Measurements from ENCODE around the gene ABHD16B. TPM values are rescaled to one million over a fixed set of nuclear protein-coding genes. Genes with fewer than 3 reads are reported as not detected.

Gene ABHD16B
- total and polyA plus RNA-seq, 2 of the 13 experiments (the other 11 are each of a cell fraction or from before 2014, with no cell fraction given): not detected

DNA sequence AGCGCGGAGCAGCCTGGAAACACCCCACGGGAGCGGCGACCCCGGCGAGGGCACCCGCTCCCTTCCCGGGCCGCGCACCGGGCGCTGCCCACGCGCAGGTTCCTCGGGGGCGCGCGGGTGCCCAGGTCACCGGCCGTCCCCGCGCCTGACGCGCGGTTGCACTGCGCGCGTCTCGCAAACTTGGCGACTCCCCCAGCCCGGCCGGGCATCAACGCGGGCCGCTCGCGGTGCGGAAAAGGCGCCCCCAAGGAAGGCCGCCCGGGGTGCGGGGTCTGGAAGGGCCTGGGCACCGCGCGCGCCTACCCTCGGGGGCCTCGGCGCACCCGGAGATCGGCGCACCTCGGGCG lies 29.7 kb upstream of the ABHD16B start:
- H3K27ac ChIP-seq (ENCODE audit: extremely low read length, insufficient read depth, low read length): peak overlapping the region; percentile 15
- H3K9ac ChIP-seq (ENCODE audit: insufficient read depth, low read depth, low read length): peak overlapping the region; percentile 44
- FAIRE-seq: no peak
- BruUV-seq (replicated peaks): no TSS peak
- no peaks in the 10 kb centered on the region for H3K9me3 ChIP-seq (ENCODE audit: low read length)
- in situ Hi-C loops (cut with HindIII; ENCODE audit: extremely low pct_ligation_motif_present, low pct_unique_long_range_greater_than_20kb): no loop called here
- ChIA-PET POLR2A (no interaction called here), CTCF (ENCODE audit: low intra/inter-chr PET ratio, low total read pairs) (no interaction called here)
- H3K4me2 ChIP-seq (ENCODE audit: low read depth, low read length): peak overlapping the region; percentile 83
- H3K4me3 ChIP-seq (replicated peaks in 1 of 3; ENCODE audit: insufficient read depth in 1 of 3, low read depth in 2 of 3, low read length in 3 of 3): peak overlapping the region; percentile 55 to 78 (median 60)
- peaks cover 4% of the 10 kb centered on the region; the same call in 1 of the 2 replicates for H4K20me1 ChIP-seq (ENCODE audit: insufficient read depth, low read length)
- DNase-seq (ENCODE audit: low spot score): no peak
- intact Hi-C loops (cut with micrococcal nuclease; ENCODE audit: unreplicated experiment): no loop called here
- 0% methylated on average over 4 of the region's 55 CpGs for WGBS (ENCODE audit: low lambda C conversion rate)
- H3K79me2 ChIP-seq (ENCODE audit: insufficient read depth, low read length): no peaks in the 10 kb centered on the region
- H3K27me3 ChIP-seq (ENCODE audit: control insufficient read depth in 1 of 2, insufficient read depth in 2 of 2, low read length in 2 of 2): peaks cover 16 to 41% of the 10 kb centered on the region in 2 experiments
- no peaks in the 10 kb centered on the region for H3K36me3 ChIP-seq (replicated peaks in 1 of 2; ENCODE audit: control insufficient read depth in 1 of 2, insufficient read depth in 2 of 2, low read length in 2 of 2)
- peak; percentile 3 for ATAC-seq
- no peak overlapping the region for H2AFZ ChIP-seq (ENCODE audit: low read length)
- peaks cover 62% of the 10 kb centered on the region for H3K4me1 ChIP-seq (ENCODE audit: insufficient read depth, low read length)
- no peak for TF ChIP-seq MTA3 (CRISPR knock-in tag; IDR thresholded peaks at IDR 0.05)
- TF ChIP-seq ZBTB44 (CRISPR knock-in tag; IDR thresholded peaks at IDR 0.05): no peak
- no peak for TF ChIP-seq ZNF598 (CRISPR knock-in tag; IDR thresholded peaks at IDR 0.05; ENCODE audit: borderline replicate concordance)
- no peak for TF ChIP-seq MIER3 (CRISPR knock-in tag; IDR thresholded peaks at IDR 0.05; ENCODE audit: borderline replicate concordance)
- 0 out of 2 replicates have a peak, but pooled peaks have one; percentile 36 for TF ChIP-seq ZNF138 (CRISPR knock-in tag; IDR thresholded peaks at IDR 0.05; ENCODE audit: low read depth)
- TF ChIP-seq ZFP82 (CRISPR knock-in tag; IDR thresholded peaks at IDR 0.05; ENCODE audit: borderline replicate concordance): 0 out of 2 replicates have a peak, but pooled peaks have one; percentile 59
- no peak for TF ChIP-seq SCMH1 (CRISPR knock-in tag; IDR thresholded peaks at IDR 0.05; ENCODE audit: borderline replicate concordance)
- TF ChIP-seq GTF2F1 (IDR thresholded peaks at IDR 0.05; ENCODE audit: low read length): no peak
- TF ChIP-seq, protein P1, sequence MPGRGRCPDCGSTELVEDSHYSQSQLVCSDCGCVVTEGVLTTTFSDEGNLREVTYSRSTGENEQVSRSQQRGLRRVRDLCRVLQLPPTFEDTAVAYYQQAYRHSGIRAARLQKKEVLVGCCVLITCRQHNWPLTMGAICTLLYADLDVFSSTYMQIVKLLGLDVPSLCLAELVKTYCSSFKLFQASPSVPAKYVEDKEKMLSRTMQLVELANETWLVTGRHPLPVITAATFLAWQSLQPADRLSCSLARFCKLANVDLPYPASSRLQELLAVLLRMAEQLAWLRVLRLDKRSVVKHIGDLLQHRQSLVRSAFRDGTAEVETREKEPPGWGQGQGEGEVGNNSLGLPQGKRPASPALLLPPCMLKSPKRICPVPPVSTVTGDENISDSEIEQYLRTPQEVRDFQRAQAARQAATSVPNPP (CRISPR knock-in tag; IDR thresholded peaks at IDR 0.05): 0 out of 2 replicates have a peak, but pooled peaks have one; percentile 38
- no peak for TF ChIP-seq SYNCRIP (IDR thresholded peaks at IDR 0.05; ENCODE audit: insufficient read depth, low read depth, low read length)
- TF ChIP-seq, protein P2, sequence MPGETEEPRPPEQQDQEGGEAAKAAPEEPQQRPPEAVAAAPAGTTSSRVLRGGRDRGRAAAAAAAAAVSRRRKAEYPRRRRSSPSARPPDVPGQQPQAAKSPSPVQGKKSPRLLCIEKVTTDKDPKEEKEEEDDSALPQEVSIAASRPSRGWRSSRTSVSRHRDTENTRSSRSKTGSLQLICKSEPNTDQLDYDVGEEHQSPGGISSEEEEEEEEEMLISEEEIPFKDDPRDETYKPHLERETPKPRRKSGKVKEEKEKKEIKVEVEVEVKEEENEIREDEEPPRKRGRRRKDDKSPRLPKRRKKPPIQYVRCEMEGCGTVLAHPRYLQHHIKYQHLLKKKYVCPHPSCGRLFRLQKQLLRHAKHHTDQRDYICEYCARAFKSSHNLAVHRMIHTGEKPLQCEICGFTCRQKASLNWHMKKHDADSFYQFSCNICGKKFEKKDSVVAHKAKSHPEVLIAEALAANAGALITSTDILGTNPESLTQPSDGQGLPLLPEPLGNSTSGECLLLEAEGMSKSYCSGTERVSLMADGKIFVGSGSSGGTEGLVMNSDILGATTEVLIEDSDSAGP (CRISPR knock-in tag; IDR thresholded peaks at IDR 0.05; ENCODE audit: borderline replicate concordance): no peak
- TF ChIP-seq ZFY (CRISPR knock-in tag; IDR thresholded peaks at IDR 0.05): no peak
- no peak for TF ChIP-seq KLF9 (CRISPR knock-in tag; IDR thresholded peaks at IDR 0.05; ENCODE audit: low read depth)
- no peak for TF ChIP-seq IKZF1 (IDR thresholded peaks at IDR 0.05)
- TF ChIP-seq NR2F1 (CRISPR knock-in tag; IDR thresholded peaks at IDR 0.05): no peak
- TF ChIP-seq, protein P3, sequence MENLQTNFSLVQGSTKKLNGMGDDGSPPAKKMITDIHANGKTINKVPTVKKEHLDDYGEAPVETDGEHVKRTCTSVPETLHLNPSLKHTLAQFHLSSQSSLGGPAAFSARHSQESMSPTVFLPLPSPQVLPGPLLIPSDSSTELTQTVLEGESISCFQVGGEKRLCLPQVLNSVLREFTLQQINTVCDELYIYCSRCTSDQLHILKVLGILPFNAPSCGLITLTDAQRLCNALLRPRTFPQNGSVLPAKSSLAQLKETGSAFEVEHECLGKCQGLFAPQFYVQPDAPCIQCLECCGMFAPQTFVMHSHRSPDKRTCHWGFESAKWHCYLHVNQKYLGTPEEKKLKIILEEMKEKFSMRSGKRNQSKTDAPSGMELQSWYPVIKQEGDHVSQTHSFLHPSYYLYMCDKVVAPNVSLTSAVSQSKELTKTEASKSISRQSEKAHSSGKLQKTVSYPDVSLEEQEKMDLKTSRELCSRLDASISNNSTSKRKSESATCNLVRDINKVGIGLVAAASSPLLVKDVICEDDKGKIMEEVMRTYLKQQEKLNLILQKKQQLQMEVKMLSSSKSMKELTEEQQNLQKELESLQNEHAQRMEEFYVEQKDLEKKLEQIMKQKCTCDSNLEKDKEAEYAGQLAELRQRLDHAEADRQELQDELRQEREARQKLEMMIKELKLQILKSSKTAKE (CRISPR knock-in tag; IDR thresholded peaks at IDR 0.05; ENCODE audit: borderline replicate concordance): no peak

Data from HepG2 (cell line).